Upper lobe of right lung (tissue), 1 donor: ENCODE measurements around the gene GALNT18. TPM values are rescaled to one million over a fixed set of nuclear protein-coding genes. Genes with fewer than 3 reads are reported as not detected.

Source experiments
- ATAC-seq: fragments of 200-7000 bp; cut with Tn5 transposase; one replicate; pipeline ENCODE4 v1.9.1; 2020; ENCODE audit warnings: mild to moderate bottlenecking, moderate library complexity
- DNase-seq: peaks from one replicate; pipeline ENCODE4 v3.0.0-alpha.2; 2020
- H3K27ac ChIP-seq: fragments of 200-600 bp; one replicate; pipeline ENCODE4 v1.8.0; 2022
- H3K27me3 ChIP-seq: fragments of 200-600 bp; one replicate; pipeline ENCODE4 v1.8.0; 2022; ENCODE audit warnings: mild to moderate bottlenecking
- H3K36me3 ChIP-seq: fragments of 200-600 bp; one replicate; pipeline ENCODE4 v1.8.0; 2022
- H3K4me1 ChIP-seq: fragments of 200-600 bp; one replicate; pipeline ENCODE4 v1.8.0; 2022
- H3K4me3 ChIP-seq: fragments of 200-600 bp; one replicate; pipeline ENCODE4 v1.8.0; 2022; ENCODE audit warnings: mild to moderate bottlenecking
- H3K9me3 ChIP-seq: fragments of 200-600 bp; one replicate; pipeline ENCODE4 v1.8.0; 2022
- CTCF ChIP-seq: fragments of 200-600 bp; IDR thresholded peaks from one replicate; pipeline ENCODE4 v1.8.0; 2022; ENCODE audit warnings: antibody characterized with exemption
- intact Hi-C: fragments of 100-400 bp; cut with DNase I; formaldehyde crosslinking; loops from one replicate; pipeline ENCODE4 v1.11.0; 2022
- microRNA-seq: library from miRNA; unstranded; fragments of <30 nt; microRNA quantifications from one replicate; pipeline ENCODE4 v1.2.0, GENCODE V29; 2020; ENCODE audit warnings: borderline microRNAs expressed
- total RNA-seq: library from RNA; stranded (reverse); fragmentation: NEBNext Ultra II Directional; extraction: Animal tissue kit (Norgen Biotek cat#: 25700); gene quantifications from one replicate; pipeline ENCODE4 v1.2.1, GENCODE V29; 2021
- donor health status: DM: no; HTN: yes; CAD: no; lungs with severe emphysema.

GALNT18 gene
- total RNA-seq, 1 donor from 2014 or later: 55.5 TPM

GRCh38 chr11:11230802-11231562 is 390.8 kb downstream of the GALNT18 start:
- Histone ChIP-seq H3K9me3 (no peaks in the 10 kb centered on the region), H3K27ac (no peak overlapping the region), H3K36me3 (no peaks in the 10 kb centered on the region), H3K27me3 (no peaks in the 10 kb centered on the region), H3K4me3 (no peak overlapping the region), H3K4me1 (no peaks in the 10 kb centered on the region)
- peak; percentile 38 for TF ChIP-seq CTCF
- intact Hi-C loops: no loop called here
- no peak for DNase-seq
- ATAC-seq: peak; percentile 51

- peak; percentile 16 for ATAC-seq
- TF ChIP-seq CTCF: no peak
Observed at GRCh38 chr11:11230087-11230486, 391.7 kb downstream of the GALNT18 start.

GRCh38 chr11:11229647-11230046 is 392.2 kb downstream of the GALNT18 start:
- DNase-seq (no peak), ATAC-seq (no peak)
- Histone ChIP-seq H3K4me3 (no peak overlapping the region), H3K9me3 (no peaks in the 10 kb centered on the region), H3K4me1 (no peaks in the 10 kb centered on the region), H3K27me3 (no peaks in the 10 kb centered on the region), H3K36me3 (no peaks in the 10 kb centered on the region), H3K27ac (no peak overlapping the region)
- no peak for TF ChIP-seq CTCF
- intact Hi-C loops: no loop called here

More at GRCh38 chr11:11230087-11230486, 391.7 kb downstream of the GALNT18 start:
- Histone ChIP-seq H3K27me3 (no peaks in the 10 kb centered on the region), H3K27ac (no peak overlapping the region), H3K36me3 (no peaks in the 10 kb centered on the region), H3K4me3 (no peak overlapping the region), H3K9me3 (no peaks in the 10 kb centered on the region), H3K4me1 (no peaks in the 10 kb centered on the region)
- intact Hi-C loops: no loop called here
- no peak for DNase-seq

GRCh38 chr11:11227296-11228085 is 394.3 kb downstream of the GALNT18 start:
- ATAC-seq (no peak), DNase-seq (no peak)
- no peaks in the 10 kb centered on the region for H3K27me3 ChIP-seq
- H3K4me3 ChIP-seq: no peak overlapping the region
- intact Hi-C loops: no loop called here
- H3K27ac ChIP-seq: no peak overlapping the region
- H3K9me3 ChIP-seq: no peaks in the 10 kb centered on the region
- H3K4me1 ChIP-seq: no peaks in the 10 kb centered on the region
- TF ChIP-seq CTCF: no peak
- no peaks in the 10 kb centered on the region for H3K36me3 ChIP-seq

Small RNAs within 50 kb of the gene (microRNA-seq; reads per million reads assigned to microRNA genes)
- gene MIR4299: not detected

Other genes with a start within 250 kb of the GALNT18 start
- 48.1 TPM for gene USP47, start 220.0 kb upstream of the GALNT18 start, total RNA-seq